Spleen (tissue), 11 donors: ENCODE measurements around the gene GNA14. TPM values are rescaled to one million over a fixed set of nuclear protein-coding genes. Genes with fewer than 3 reads are reported as not detected.

ENCODE experiments used
- DNase-seq: peaks from one replicate; pipeline ENCODE4 v3.0.0-alpha.2; 2020
- H3K27ac ChIP-seq, 8 donors: fragments of 200-600 bp; sonication (generic) in 7 of 8; 1 replicate in 4 of 8; 2 replicates in 4 of 8; pipeline versions ENCODE4 v1.5.0 to v1.8.0; 2016 to 2021; ENCODE audit warnings: inconsistent platforms in 4 of 8, mild to moderate bottlenecking in 4 of 8, moderate library complexity in 1 of 8
- H3K27me3 ChIP-seq, 7 donors: fragments of 200-600 bp; sonication (generic) in 6 of 7; replicated peaks in 1 of 7; 1 replicate in 4 of 7; 2 replicates in 3 of 7; pipeline versions ENCODE4 v1.5.0 to v1.8.0; 2016 to 2021; ENCODE audit warnings: inconsistent platforms in 3 of 7, mild to moderate bottlenecking in 1 of 7
- H3K36me3 ChIP-seq, 6 donors: fragments of 200-600 bp; sonication (generic) in 5 of 6; 1 replicate in 4 of 6; 2 replicates in 2 of 6; pipeline versions ENCODE4 v1.5.0 to v1.8.0; 2016 to 2021; ENCODE audit warnings: inconsistent platforms in 2 of 6
- H3K4me1 ChIP-seq, 6 donors: fragments of 200-600 bp; sonication (generic) in 5 of 6; 1 replicate in 3 of 6; 2 replicates in 3 of 6; pipeline versions ENCODE4 v1.5.0 to v1.8.0; 2016 to 2021; ENCODE audit warnings: inconsistent platforms in 3 of 6
- H3K4me3 ChIP-seq, 8 donors: fragments of 200-600 bp; sonication (generic) in 7 of 8; 1 replicate in 4 of 8; 2 replicates in 4 of 8; pipeline versions ENCODE4 v1.5.0 to v1.8.0; 2016 to 2021; ENCODE audit warnings: inconsistent platforms in 4 of 8, mild to moderate bottlenecking in 4 of 8, moderate library complexity in 2 of 8
- H3K9me3 ChIP-seq, 8 donors: fragments of 200-600 bp; sonication (generic) in 7 of 8; 1 replicate in 4 of 8; 2 replicates in 4 of 8; pipeline versions ENCODE4 v1.5.0 to v1.8.0; 2016 to 2021; ENCODE audit warnings: inconsistent platforms in 4 of 8
- CTCF ChIP-seq, 11 experiments: fragments of 200-600 bp in 7 of 11; fragments of 450-650 bp in 4 of 11; sonication (generic) in 4 of 11; IDR thresholded peaks in 8 of 11; conservative IDR thresholded peaks in 3 of 11; 1 replicate in 7 of 11; 2 replicates in 4 of 11; pipeline versions ENCODE4 v1.4.0 to v1.8.0; 2016 to 2021; ENCODE audit warnings: antibody characterized with exemption in 11 of 11, inconsistent platforms in 4 of 11, mild to moderate bottlenecking in 1 of 11
- POLR2A ChIP-seq, 3 donors: fragments of 450-650 bp; IDR thresholded peaks; one replicate each; pipeline ENCODE4 v1.5.1; 2017; ENCODE audit warnings: antibody characterized with exemption in 3 of 3, mild to moderate bottlenecking in 1 of 3
- POLR2AphosphoS5 ChIP-seq, 3 donors: sonication (generic); formaldehyde crosslinking; IDR thresholded peaks; one replicate each; pipeline ENCODE4 v1.5.1; 2017; ENCODE audit warnings: antibody characterized with exemption in 3 of 3
- WGBS, 5 donors: extraction: QIAGEN DNeasy Blood & Tissue Kit in 3 of 5; methylation state at CpG; one replicate each; pipeline versions ENCODE4 v1.1.5 to v1.1.7; 2013 to 2018; 5-methylcytosine and 5-hydroxymethylcytosine counted together
- intact Hi-C: fragments of 100-400 bp; cut with DNase I; formaldehyde crosslinking; loops from one replicate; pipeline ENCODE4 v1.15.0; 2023; ENCODE audit warnings: low total_unique reads
- polyA plus RNA-seq, 3 donors: library from polyadenylated mRNA; stranded (reverse); fragments of 200-250 nt; gene quantifications; one replicate each; pipeline ENCODE4 v1.2.1, GENCODE V29; 2013
- total RNA-seq, 7 donors: library from RNA; depleted of rRNA in 3 of 7; stranded (reverse); fragments of >200 nt in 3 of 7; fragmentation: NEBNext Ultra II Directional in 4 of 7; extraction: Animal tissue kit (Norgen Biotek cat#: 25700) in 4 of 7; gene quantifications; one replicate each; pipeline versions ENCODE4 v1.1.0 to v1.2.1, GENCODE V29; 2016 to 2021
- donor health status: healthy with polysubstance abuse.
- donor health status: DM: no; HTN: no; CAD: no; lungs with moderate emphysema.
- donor health status: DM: no; HTN: no; CAD: no.
- donor health status: Bipolar disorder and iron deficiency.
- donor health status: healthy.
- donor health status: DM: no; HTN: no; CAD: no.
- donor health status: DM: yes; HTN: yes; CAD: no.

GNA14 gene
- total and polyA plus RNA-seq, 10 donors: 1.7 to 41.7 (median 7.9) TPM

- no peak overlapping the region for H3K27ac ChIP-seq
- intact Hi-C loops: loop anchor here (10.0 kb wide), 1 partner anchor 292 kb away; no protein-coding TSS in a partner anchor
- TF ChIP-seq CTCF (IDR thresholded peaks at IDR 0.05 in 8 of 11, conservative IDR thresholded peaks at IDR 0.05 in 3 of 11): peak; percentile 67 to 92 (median 89)
- TF ChIP-seq POLR2AphosphoS5 (IDR thresholded peaks at IDR 0.05): no peak
- H3K4me1 ChIP-seq: peaks cover 0 to 42% (median 17%) of the 10 kb centered on the region in 6 donors
- H3K9me3 ChIP-seq: no peaks in the 10 kb centered on the region
- H3K4me3 ChIP-seq: no peak overlapping the region
- H3K36me3 ChIP-seq: no peaks in the 10 kb centered on the region
- peak; percentile 88 for DNase-seq
- peaks cover 0 to 5% (median 0%) of the 10 kb centered on the region in 7 donors for H3K27me3 ChIP-seq
- 19 to 24% (median 22%) methylated on average over 10 of the region's 10 CpGs for WGBS, 5 donors
These were observed 191.2 kb downstream of the GNA14 start for GRCh38 chr9:77456829-77457437.

- DNase-seq: no peak
- Histone ChIP-seq H3K4me1 (peaks cover 0 to 42% (median 17%) of the 10 kb centered on the region in 6 donors), H3K9me3 (peaks cover 0 to 5% (median 0%) of the 10 kb centered on the region in 8 donors), H3K27ac (no peak overlapping the region), H3K4me3 (no peak overlapping the region), H3K36me3 (no peaks in the 10 kb centered on the region), H3K27me3 (peaks cover 0 to 5% (median 0%) of the 10 kb centered on the region in 7 donors)
- peak in 8 of 11 experiments; percentile 25 to 75 (median 61) for TF ChIP-seq CTCF (IDR thresholded peaks at IDR 0.05 in 8 of 11, conservative IDR thresholded peaks at IDR 0.05 in 3 of 11)
- no peak for TF ChIP-seq POLR2A (IDR thresholded peaks at IDR 0.05)
- WGBS, 5 donors: 63 to 76% (median 64%) methylated on average over 8 of the region's 8 CpGs
- intact Hi-C loops: loop anchor here (10.0 kb wide), 1 partner anchor 291 kb away; no protein-coding TSS in a partner anchor
These were observed 192.7 kb downstream of the GNA14 start for GRCh38 chr9:77455312-77455927.

- Histone ChIP-seq H3K4me3 (no peak overlapping the region), H3K27ac (no peak overlapping the region), H3K27me3 (peaks cover 0 to 3% (median 0%) of the 10 kb centered on the region in 7 donors), H3K4me1 (peaks cover 0 to 42% (median 17%) of the 10 kb centered on the region in 6 donors), H3K36me3 (no peaks in the 10 kb centered on the region), H3K9me3 (peaks cover 0 to 5% (median 0%) of the 10 kb centered on the region in 8 donors)
- WGBS, 5 donors: 89 to 99% (median 89%) methylated on average over 3 of the region's 3 CpGs
- TF ChIP-seq POLR2A (IDR thresholded peaks at IDR 0.05) (no peak), POLR2AphosphoS5 (IDR thresholded peaks at IDR 0.05) (no peak), CTCF (IDR thresholded peaks at IDR 0.05 in 8 of 11, conservative IDR thresholded peaks at IDR 0.05 in 3 of 11) (no peak)
- intact Hi-C loops: loop anchor here (10.0 kb wide), 1 partner anchor 290 kb away; no protein-coding TSS in a partner anchor
- no peak for DNase-seq
These were observed 193.5 kb downstream of the GNA14 start for GRCh38 chr9:77454663-77455062.
